HG03378 (cell line): Measurements from ENCODE around the gene REEP2.

Experiments used
- ATAC-seq: cut with Tn5 transposase; IDR thresholded peaks from one replicate; pipeline ENCODE4 v1.9.1; 2021; ENCODE audit warnings: mild to moderate bottlenecking, moderate library complexity; ENCODE audit not compliant: unreplicated experiment

The REEP2 gene

GRCh38 chr5:138495351-138495750 lies 56.5 kb downstream of the REEP2 start:
- no peak for ATAC-seq
